Kidney glomerular epithelial cell (primary cell): ENCODE data around the gene ADARB2.
"Not testable (repeated sequence)": the region's sequence is repeated elsewhere in the genome, so short reads cannot be mapped to it uniquely, and the experiment has no call there.

Experiments used
- DNase-seq: peaks from one replicate; lab custom pipeline; 2025; lab: John Stamatoyannopoulos, UW

Gene ADARB2

GRCh38 chr10:1368842-1369171, 368.5 kb downstream of the ADARB2 start:
- DNase-seq = no peak

DNA sequence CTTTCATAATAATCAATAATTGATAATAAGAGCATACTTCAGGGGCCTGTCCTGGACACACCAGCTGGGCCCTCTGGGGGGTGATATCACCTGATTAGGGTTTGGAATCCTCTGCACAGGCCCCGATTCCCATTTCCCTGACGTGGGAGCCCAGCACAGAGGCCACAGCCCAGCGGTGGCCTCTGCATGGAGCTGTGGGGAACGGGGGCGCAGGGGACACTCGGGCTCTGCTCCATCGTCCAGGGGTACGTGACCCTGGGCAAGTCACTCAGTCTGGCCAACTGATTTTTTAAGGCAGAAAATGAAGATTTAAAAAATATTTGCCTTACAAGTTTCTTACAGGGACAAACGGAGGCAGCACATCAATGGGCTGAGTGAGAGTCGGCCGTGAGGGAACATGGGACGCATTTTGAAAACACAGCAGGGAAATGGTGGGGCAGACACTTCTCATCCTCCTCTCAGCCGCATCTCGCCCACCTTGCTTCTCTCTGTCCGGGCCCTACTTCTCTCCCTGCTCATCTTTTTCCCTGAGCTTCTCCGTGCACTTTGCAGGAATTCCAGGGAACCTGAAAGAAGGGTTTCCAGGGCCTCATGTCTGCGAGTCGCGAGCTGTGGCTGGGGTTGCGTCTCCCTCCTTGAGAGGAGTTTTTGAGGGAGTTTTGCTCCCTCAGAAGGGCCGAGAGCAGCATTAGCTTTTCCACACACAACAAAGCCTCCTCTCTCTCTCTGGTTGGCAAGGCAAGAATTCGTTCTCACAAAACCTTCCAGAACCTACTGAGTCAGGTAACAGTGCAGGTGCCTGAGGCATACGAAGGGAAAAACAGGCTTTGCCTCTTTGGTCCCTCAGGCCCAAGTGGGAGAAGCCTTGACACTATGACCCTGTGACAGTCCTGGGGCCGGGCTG, 369.1 kb downstream of the ADARB2 start:
- DNase-seq = no peak

- DNase-seq = no peak
Measured at GRCh38 chr10:1366811-1367425, 370.4 kb downstream of the ADARB2 start.

DNA sequence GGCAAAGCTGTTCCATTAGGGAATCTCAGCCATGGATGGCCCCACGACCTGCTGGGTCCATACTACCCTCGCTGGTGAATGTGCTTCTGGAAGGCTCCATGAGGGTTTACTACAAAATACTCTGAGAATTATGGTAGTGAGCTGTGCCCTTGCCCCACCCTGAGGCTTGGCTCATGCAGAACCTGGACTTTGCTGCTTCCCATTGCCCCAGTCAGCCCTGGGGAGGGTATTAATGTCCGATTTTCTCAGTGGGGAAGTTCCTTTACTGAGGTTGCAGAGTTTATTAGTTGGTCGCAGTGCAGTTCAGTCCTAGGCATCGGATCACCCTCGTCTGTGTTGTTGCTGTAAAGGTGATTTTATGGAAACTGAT, 371.0 kb downstream of the ADARB2 start:
- no peak for DNase-seq

DNA sequence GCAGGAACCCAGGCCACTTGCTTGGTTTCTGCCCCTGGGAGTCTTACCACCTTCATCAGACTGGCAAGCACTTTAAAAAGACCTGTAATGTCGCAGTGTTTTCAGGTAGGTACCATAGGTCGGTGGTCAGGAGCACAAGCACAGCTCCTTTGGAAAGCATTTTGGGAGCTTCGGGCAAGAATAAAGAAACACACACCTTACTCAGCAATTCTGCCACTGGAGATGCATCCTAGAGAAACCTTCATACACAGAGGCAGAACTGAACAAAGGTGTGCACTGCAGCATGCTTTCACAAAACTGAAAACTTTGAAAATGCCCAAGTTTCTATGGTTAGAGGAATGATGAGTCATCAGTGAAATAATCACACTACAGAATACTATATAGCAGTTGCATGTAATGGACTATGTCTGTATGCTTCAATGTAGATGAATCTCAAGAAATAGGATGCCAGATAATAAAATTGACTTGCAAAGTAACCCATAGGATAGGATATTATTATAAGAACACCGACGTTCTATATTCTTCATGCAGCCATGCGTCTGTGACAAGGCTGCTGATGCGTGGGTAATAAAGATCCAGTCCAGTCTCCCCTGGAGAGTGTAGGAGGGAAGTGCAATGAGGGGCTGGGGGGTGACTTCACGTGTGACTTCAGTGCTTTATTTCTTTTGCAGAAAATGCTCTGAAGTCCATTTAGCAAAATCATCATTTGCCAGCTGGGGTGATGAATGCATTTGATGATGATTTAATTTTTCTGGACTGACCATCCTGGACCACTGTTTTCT, 371.6 kb downstream of the ADARB2 start:
- no peak for DNase-seq

- DNase-seq = no peak
Measured at GRCh38 chr10:1364151-1364910, 373.0 kb downstream of the ADARB2 start.

DNA sequence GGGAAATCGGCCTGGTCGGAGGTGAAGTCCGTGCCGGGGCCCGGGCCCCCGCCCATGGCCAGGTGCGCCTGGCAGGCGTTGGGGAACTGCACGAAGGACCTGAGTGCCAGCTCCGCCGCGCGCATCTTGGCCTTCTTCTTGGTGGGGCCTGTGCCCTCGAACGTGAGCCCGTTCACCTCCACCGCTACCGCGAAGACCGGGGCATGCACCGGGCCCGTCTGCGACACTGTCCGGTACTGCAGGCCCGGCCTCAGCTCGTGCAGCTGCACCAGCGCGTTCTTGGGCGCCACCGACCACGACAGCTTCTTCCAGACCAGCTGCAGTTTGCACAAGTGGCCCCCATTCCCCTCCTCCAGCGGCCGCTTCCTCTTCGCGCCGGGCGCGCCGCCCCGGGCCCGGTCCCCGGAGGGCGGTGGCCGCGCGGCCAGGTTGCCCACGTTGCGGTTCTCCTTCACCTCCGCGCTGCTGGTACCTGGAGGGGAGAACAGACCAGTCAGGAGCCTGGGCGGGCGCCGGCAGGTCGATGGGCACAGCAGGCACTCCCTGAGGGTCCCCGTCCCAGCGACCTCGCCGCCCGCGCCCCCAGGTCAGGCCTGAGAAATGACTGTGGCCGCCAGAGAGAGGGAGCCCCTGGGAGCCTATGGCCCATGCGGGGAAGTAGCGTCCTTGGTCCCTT, 373.7 kb downstream of the ADARB2 start:
- DNase-seq = no peak

GRCh38 chr10:1362589-1363445, 374.5 kb downstream of the ADARB2 start:
- no peak for DNase-seq

DNA sequence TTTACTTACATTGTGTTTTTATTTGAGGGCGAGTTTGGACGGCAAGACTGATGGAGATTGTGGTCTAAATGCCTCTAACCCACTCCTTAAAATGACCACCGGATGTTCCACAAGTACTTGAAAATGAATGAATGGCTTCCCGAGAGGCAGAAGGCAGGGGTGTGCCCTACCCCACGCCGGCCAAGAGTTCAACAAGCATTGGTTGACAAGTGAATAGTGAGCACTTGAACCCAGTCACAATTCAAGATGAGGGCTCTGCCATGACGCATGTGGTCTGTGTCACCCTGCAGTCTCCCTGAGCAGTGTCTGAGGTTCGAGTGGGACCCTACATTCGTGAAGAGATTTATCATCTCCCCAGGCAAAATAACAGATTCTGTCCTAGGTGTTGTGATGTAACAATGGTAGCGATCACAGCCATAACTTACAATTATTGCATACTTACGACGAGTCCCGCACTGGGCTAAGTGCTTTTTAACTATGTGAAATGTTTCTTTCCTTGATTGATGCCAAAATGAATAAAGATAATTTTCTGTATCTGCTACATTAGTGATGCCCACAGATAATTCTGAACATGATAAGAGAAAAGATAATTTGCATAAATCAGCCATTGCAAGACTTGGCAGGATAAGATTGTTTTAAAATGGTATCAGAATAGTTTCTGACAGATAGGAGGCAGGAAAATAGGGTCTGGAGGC, 375.8 kb downstream of the ADARB2 start:
- no peak for DNase-seq

DNA sequence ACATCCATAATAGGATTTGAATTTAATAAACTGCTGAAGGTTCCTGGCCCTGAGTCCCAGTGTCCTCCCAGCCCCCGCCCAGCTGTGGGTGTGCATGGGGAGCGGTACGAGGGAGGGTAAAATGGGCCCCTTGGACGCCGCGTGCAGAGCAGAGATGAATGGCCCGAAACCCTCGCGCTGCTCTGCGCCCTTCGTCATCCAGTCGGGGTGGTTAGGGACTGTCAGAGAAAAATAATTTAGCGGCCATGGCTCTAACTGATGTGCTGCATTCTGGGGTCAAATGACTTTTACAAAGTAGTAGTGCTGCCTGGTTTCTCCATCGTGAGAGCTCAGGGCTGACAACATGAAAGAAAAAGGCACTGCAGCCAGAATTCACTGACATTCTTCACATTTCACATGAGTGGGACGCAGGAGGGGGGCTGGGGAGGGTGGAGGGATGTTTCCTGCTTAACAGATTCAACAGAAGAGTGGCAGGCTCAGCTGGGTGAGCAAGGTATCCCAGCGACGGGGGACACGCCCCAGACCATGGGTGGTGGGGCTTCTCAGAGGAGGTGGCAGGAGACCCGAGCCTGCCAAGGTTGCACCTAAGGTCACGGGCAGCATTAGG, 376.7 kb downstream of the ADARB2 start:
- DNase-seq = no peak

DNA sequence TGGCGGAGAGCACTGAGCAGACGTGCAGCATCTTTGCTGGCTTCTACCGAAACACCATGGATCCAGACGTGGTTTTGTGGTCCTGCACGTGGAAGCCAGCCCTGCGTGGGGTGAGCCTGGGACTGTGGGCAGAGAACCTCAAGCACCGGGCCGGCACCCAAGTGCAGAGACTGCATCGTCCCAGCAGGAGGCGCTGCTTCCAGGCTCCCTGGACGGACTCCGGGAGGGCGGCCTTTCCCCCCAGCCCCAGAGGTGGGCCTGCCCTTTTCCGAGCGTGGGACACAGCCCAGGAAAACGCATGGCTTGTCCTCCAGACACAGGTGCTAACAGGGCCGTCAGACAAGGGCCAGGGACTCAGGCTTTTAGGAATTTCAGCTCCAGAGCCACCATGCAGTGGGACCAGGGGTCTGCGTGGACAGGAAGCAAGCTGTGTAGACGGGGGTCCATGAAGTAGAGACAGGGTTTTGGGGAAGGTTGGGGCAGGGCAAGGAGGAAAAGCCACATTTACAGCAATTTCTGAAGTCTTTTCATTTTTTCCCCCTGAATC, 377.2 kb downstream of the ADARB2 start:
- DNase-seq = no peak

GRCh38 chr10:1359626-1359955, 377.7 kb downstream of the ADARB2 start:
- no peak for DNase-seq

DNA sequence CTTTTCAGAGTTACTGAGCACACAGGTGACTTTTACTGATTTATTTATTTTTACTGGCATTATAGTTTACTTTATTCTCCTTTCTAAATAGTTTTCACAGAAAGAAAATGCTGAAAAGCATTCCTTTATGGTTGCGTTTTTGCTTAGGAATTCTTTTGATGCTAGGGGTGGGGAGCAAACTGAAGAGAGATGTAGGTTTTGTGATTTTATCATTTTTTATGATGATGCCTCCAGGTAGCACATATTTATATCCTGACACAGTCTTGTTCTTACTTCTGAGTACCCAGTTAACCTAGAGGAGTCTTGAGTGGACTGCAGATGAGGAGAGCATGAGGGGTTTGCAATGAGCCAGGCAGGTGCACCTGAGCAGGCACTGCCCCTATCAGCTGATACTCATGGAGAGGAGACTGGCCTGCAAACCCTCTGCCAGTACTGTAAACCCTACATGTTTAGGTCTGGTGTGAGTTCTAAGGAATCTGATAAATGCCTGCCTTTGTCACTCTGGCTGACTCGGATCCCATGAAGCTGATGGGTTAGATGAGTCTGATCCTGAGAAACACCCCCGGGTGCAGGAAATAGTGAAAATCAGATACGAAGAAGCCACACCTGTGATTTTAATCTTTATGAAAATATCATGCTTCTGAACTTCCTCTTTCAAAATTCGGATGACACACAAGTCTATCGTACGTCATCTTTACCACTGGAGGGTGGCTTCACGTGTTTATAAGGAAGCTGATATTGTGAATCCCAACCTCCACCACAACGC, 378.3 kb downstream of the ADARB2 start:
- no peak for DNase-seq

- DNase-seq = no peak
Measured at GRCh38 chr10:1358147-1358546, 379.2 kb downstream of the ADARB2 start.

GRCh38 chr10:1356349-1356748, 381.0 kb downstream of the ADARB2 start:
- no peak for DNase-seq

GRCh38 chr10:1354809-1355710, 382.3 kb downstream of the ADARB2 start:
- no peak for DNase-seq

DNA sequence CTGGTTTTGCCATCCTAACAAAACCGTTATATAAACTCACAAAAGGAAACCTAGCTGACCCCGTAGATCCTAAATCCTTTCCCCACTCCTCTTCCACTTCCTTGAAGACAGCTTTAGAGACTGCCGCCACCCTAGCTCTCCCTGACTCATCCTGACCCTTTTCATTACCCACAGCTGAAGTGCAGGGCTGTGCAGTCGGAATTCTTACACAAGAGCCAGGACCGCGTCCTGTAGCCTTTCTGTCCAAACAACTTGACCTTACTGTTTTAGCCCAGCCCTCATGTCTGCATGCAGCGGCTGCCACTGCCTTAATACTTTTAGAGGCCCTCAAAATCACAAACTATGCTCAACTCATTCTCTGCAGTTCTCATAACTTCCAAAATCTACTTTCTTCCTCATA, 385.0 kb downstream of the ADARB2 start:
- not testable (repeated sequence) for DNase-seq

- DNase-seq = no peak
Measured at GRCh38 chr10:1348773-1349050, 388.6 kb downstream of the ADARB2 start.
